ENCODE results near the gene PSAP. TPM values are rescaled to one million over a fixed set of nuclear protein-coding genes. Genes with fewer than 3 reads are reported as not detected.
A peak's percentile ranks its signal among the peaks of the same experiment; 100 is the strongest.

Gene PSAP
- total and polyA plus RNA-seq, 2 experiments from 2014 or later, result 686 to 987 TPM

DNA sequence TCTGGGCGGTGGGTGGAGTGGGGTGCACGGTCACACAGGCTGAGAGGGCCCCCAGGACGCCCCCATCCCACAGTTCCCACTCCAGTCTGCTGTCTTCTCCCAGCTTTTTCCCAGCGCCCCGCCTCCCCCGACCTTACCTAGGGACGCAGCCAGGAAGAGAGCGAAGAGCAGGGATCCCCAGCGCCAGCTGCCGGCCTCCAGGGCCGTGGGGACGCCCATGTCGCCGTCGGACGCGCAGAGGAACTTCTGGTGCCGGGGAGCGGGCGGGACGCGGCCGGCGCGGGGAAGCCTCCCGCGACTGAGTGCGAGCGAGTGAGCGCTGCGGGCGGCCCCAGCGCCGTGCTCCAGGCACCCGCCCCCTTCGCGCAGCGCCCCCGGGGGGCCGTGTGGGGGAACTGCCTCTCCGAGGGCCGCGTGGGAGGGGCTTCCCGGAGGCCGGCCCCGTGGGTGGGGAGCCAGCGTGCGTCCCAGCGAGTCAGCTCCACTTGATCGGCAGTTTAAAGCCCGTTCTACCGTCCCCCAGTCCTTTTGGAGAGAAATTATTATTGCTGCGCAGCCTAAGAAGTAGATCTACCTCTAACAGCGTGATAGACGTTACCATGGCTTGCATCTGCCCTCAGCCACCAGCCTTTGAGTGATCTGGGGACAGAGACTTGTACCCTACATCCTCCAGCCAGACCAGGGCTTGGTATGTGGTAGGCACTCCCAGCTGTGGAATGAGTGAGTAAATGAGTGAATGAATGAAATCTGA is 77.7 kb downstream of the PSAP start, which contains the start of gene VSIR:
TSS of gene VSIR (minus strand) at position 300 of the 751 bp plus-strand sequence. CDS start at position 219, 81 bp downstream.
- Histone ChIP-seq H3K36me3 (replicated peaks; ENCODE audit: insufficient read depth, low read depth) (no peaks in the 10 kb centered on the region), H3K4me1 (ENCODE audit: insufficient read depth) (peaks cover 21% of the 10 kb centered on the region), H4K20me1 (ENCODE audit: insufficient read depth, poor library complexity, severe bottlenecking) (no peaks in the 10 kb centered on the region), H3K79me2 (no peaks in the 10 kb centered on the region), H3K4me3 (peak within 1 kb of the TSS; percentile 32), H3K27ac (peak within 1 kb of the TSS; percentile 54), H3K4me2 (peak within 1 kb of the TSS; percentile 87), H3K27me3 (no peaks in the 10 kb centered on the region), H3K9me3 (ENCODE audit: low read depth) (no peaks in the 10 kb centered on the region), H2AFZ (peak within 1 kb of the TSS; percentile 36), H3K9me2 (replicated peaks; ENCODE audit: insufficient read depth) (no peaks in the 10 kb centered on the region)
- TF ChIP-seq EZH2phosphoT487 (IDR thresholded peaks at IDR 0.05; ENCODE audit: low read depth, severe bottlenecking, unreplicated experiment), result no peak
- TF ChIP-seq, protein P1, sequence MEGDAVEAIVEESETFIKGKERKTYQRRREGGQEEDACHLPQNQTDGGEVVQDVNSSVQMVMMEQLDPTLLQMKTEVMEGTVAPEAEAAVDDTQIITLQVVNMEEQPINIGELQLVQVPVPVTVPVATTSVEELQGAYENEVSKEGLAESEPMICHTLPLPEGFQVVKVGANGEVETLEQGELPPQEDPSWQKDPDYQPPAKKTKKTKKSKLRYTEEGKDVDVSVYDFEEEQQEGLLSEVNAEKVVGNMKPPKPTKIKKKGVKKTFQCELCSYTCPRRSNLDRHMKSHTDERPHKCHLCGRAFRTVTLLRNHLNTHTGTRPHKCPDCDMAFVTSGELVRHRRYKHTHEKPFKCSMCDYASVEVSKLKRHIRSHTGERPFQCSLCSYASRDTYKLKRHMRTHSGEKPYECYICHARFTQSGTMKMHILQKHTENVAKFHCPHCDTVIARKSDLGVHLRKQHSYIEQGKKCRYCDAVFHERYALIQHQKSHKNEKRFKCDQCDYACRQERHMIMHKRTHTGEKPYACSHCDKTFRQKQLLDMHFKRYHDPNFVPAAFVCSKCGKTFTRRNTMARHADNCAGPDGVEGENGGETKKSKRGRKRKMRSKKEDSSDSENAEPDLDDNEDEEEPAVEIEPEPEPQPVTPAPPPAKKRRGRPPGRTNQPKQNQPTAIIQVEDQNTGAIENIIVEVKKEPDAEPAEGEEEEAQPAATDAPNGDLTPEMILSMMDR (IDR thresholded peaks at IDR 0.05; ENCODE audit: poor library complexity), result peak; percentile 77
- no peak for TF ChIP-seq EZH2 (IDR thresholded peaks at IDR 0.05; ENCODE audit: borderline replicate concordance)
- DNase-seq (ENCODE audit: low spot score), result peak; percentile 94
- 3% methylated on average over 46 of the region's 55 CpGs for WGBS (ENCODE audit: low lambda C conversion rate, missing lambda C conversion rate)

DNA sequence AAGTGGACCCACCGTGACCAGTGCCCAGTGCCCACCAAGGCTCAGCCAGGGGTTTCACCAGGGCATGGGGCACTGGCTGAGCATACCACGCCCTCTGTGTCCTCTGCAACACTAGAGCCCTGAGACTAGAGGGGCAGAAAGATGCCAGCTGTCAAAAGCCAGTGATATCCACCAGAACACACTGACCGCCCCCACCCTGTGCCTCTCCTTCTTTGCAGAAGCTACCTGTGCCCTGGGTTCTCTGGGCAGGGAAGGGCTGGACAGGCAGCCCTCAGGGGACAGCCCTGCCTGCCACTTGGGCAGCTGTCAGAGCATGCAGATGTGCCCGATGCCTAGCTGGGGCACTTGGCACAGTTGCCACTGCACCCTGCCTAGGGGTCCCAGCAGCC is 78.2 kb downstream of the PSAP start:
- Histone ChIP-seq H4K20me1 (ENCODE audit: insufficient read depth, poor library complexity, severe bottlenecking) (no peaks in the 10 kb centered on the region), H2AFZ (no peak overlapping the region), H3K9me3 (ENCODE audit: low read depth) (no peaks in the 10 kb centered on the region), H3K4me2 (peak overlapping the region; percentile 87), H3K4me1 (ENCODE audit: insufficient read depth) (peaks cover 27% of the 10 kb centered on the region), H3K36me3 (replicated peaks; ENCODE audit: insufficient read depth, low read depth) (no peaks in the 10 kb centered on the region), H3K9me2 (replicated peaks; ENCODE audit: insufficient read depth) (no peaks in the 10 kb centered on the region), H3K27ac (peak overlapping the region; percentile 54), H3K4me3 (peak overlapping the region; percentile 32), H3K27me3 (no peaks in the 10 kb centered on the region), H3K79me2 (no peaks in the 10 kb centered on the region)
- DNase-seq (ENCODE audit: low spot score), result no peak
- WGBS (ENCODE audit: low lambda C conversion rate, missing lambda C conversion rate), result 91% methylated on average over 4 of the region's 4 CpGs
- TF ChIP-seq EZH2 (IDR thresholded peaks at IDR 0.05; ENCODE audit: borderline replicate concordance) (no peak), EZH2phosphoT487 (IDR thresholded peaks at IDR 0.05; ENCODE audit: low read depth, severe bottlenecking, unreplicated experiment) (no peak)
- TF ChIP-seq, protein P1 (IDR thresholded peaks at IDR 0.05; ENCODE audit: poor library complexity), result no peak

DNA sequence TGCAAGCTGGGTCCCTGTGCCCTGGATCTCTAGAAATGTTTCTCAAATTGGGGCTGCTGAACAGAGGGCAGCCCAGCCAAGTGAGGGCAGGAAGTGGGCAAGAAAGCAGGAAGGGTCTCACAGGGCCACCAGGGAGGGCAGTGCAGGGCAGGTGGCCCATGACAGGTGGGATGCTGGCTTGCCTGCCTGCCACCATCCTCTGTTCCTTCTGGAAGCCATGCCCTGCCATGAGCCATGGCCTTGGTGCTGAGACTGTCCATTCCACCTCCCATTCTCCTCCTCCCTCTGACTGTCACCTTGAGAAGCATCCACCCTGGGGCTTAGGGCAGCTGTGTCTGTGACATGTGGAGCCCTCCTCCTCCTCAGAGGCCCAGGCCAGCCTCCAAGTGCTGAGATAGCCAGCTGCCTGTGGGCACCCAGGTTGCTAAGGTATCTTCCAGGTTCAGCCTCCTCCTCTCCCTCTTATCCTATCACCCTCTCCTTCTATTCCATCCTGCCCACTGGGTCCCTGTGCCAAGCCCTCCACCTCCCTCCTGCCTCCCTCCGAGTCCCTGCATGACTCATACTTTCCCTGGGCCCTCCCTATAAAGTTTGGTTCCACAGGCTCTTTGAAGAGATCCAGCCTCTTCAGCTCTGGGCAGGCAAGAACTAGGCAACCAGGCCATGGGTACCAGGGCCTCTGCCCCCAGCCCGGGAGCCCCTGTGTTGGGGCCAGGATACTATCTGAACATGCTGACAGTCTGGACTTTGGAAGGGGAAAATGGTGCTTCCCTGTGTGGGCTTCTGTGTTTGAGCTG is 79.0 kb downstream of the PSAP start:
- Histone ChIP-seq H4K20me1 (ENCODE audit: insufficient read depth, poor library complexity, severe bottlenecking) (no peaks in the 10 kb centered on the region), H3K4me2 (peak overlapping the region; percentile 87), H3K9me2 (replicated peaks; ENCODE audit: insufficient read depth) (no peaks in the 10 kb centered on the region), H3K27ac (no peak overlapping the region), H3K36me3 (replicated peaks; ENCODE audit: insufficient read depth, low read depth) (no peaks in the 10 kb centered on the region), H3K27me3 (no peaks in the 10 kb centered on the region), H3K9me3 (ENCODE audit: low read depth) (no peaks in the 10 kb centered on the region), H3K79me2 (no peaks in the 10 kb centered on the region), H2AFZ (no peak overlapping the region), H3K4me3 (no peak overlapping the region), H3K4me1 (ENCODE audit: insufficient read depth) (peaks cover 35% of the 10 kb centered on the region)
- peak; percentile 75 for DNase-seq (ENCODE audit: low spot score)
- TF ChIP-seq, protein P1 (IDR thresholded peaks at IDR 0.05; ENCODE audit: poor library complexity), result no peak
- TF ChIP-seq EZH2phosphoT487 (IDR thresholded peaks at IDR 0.05; ENCODE audit: low read depth, severe bottlenecking, unreplicated experiment) (no peak), EZH2 (IDR thresholded peaks at IDR 0.05; ENCODE audit: borderline replicate concordance) (no peak)
- 51% methylated on average over 2 of the region's 2 CpGs for WGBS (ENCODE audit: low lambda C conversion rate, missing lambda C conversion rate)

Data from hepatocyte (in vitro differentiated cells).